ENCODE data around the gene IDH2.
A peak's percentile ranks its signal among the peaks of the same experiment; 100 is the strongest.

The IDH2 gene

GRCh38 chr15:90037511-90037860, 64.8 kb downstream of the IDH2 start:
- Histone ChIP-seq H3K79me2 (ENCODE audit: insufficient read depth, low read depth) (peaks cover 40% of the 10 kb centered on the region), H3K36me3 (ENCODE audit: insufficient read depth) (no peaks in the 10 kb centered on the region), H3K4me1 (ENCODE audit: low read depth, poor library complexity, severe bottlenecking) (peaks cover 59% of the 10 kb centered on the region), H3K9ac (no peak overlapping the region), H3K27ac (peak overlapping the region; percentile 50; the same call in 1 of the 2 replicates), H3K4me2 (peak overlapping the region; percentile 47; the same call in 1 of the 2 replicates), H4K20me1 (ENCODE audit: insufficient read depth) (no peaks in the 10 kb centered on the region), H3K4me3 (IDR thresholded peaks at IDR 0.05; ENCODE audit: insufficient read depth, low read depth, low read length) (no peak overlapping the region), H3K27me3 (ENCODE audit: insufficient read depth, low read depth) (no peaks in the 10 kb centered on the region), H2AFZ (ENCODE audit: low read depth) (no peak overlapping the region)
- TF ChIP-seq CTCF (conservative IDR thresholded peaks at IDR 0.05; ENCODE audit: low read depth, low read length), result no peak

GRCh38 chr15:90036806-90037510, 65.3 kb downstream of the IDH2 start:
- Histone ChIP-seq H3K4me2 (no peak overlapping the region), H3K4me3 (IDR thresholded peaks at IDR 0.05; ENCODE audit: insufficient read depth, low read depth, low read length) (no peak overlapping the region), H4K20me1 (ENCODE audit: insufficient read depth) (no peaks in the 10 kb centered on the region), H3K27me3 (ENCODE audit: insufficient read depth, low read depth) (no peaks in the 10 kb centered on the region), H2AFZ (ENCODE audit: low read depth) (no peak overlapping the region), H3K9ac (no peak overlapping the region), H3K27ac (peak overlapping the region; percentile 50; the same call in 1 of the 2 replicates), H3K79me2 (ENCODE audit: insufficient read depth, low read depth) (peaks cover 46% of the 10 kb centered on the region), H3K36me3 (ENCODE audit: insufficient read depth) (no peaks in the 10 kb centered on the region), H3K4me1 (ENCODE audit: low read depth, poor library complexity, severe bottlenecking) (peaks cover 64% of the 10 kb centered on the region)
- no peak for TF ChIP-seq CTCF (conservative IDR thresholded peaks at IDR 0.05; ENCODE audit: low read depth, low read length)

GRCh38 chr15:90036343-90036742, 65.9 kb downstream of the IDH2 start:
- H2AFZ ChIP-seq (ENCODE audit: low read depth), result no peak overlapping the region
- H3K27me3 ChIP-seq (ENCODE audit: insufficient read depth, low read depth), result no peaks in the 10 kb centered on the region
- H3K79me2 ChIP-seq (ENCODE audit: insufficient read depth, low read depth), result peaks cover 48% of the 10 kb centered on the region
- H4K20me1 ChIP-seq (ENCODE audit: insufficient read depth), result no peaks in the 10 kb centered on the region
- H3K27ac ChIP-seq, result no peak overlapping the region
- no peak overlapping the region for H3K4me3 ChIP-seq (IDR thresholded peaks at IDR 0.05; ENCODE audit: insufficient read depth, low read depth, low read length)
- peaks cover 67% of the 10 kb centered on the region for H3K4me1 ChIP-seq (ENCODE audit: low read depth, poor library complexity, severe bottlenecking)
- no peak overlapping the region for H3K9ac ChIP-seq
- no peak overlapping the region for H3K4me2 ChIP-seq
- TF ChIP-seq CTCF (conservative IDR thresholded peaks at IDR 0.05; ENCODE audit: low read depth, low read length), result no peak
- H3K36me3 ChIP-seq (ENCODE audit: insufficient read depth), result no peaks in the 10 kb centered on the region

GRCh38 chr15:90035840-90036230, 66.4 kb downstream of the IDH2 start:
- no peaks in the 10 kb centered on the region for H3K27me3 ChIP-seq (ENCODE audit: insufficient read depth, low read depth)
- no peak overlapping the region for H2AFZ ChIP-seq (ENCODE audit: low read depth)
- no peak overlapping the region for H3K4me2 ChIP-seq
- no peaks in the 10 kb centered on the region for H4K20me1 ChIP-seq (ENCODE audit: insufficient read depth)
- no peak overlapping the region for H3K4me3 ChIP-seq (IDR thresholded peaks at IDR 0.05; ENCODE audit: insufficient read depth, low read depth, low read length)
- H3K36me3 ChIP-seq (ENCODE audit: insufficient read depth), result no peaks in the 10 kb centered on the region
- H3K79me2 ChIP-seq (ENCODE audit: insufficient read depth, low read depth), result peaks cover 44% of the 10 kb centered on the region
- no peak overlapping the region for H3K9ac ChIP-seq
- TF ChIP-seq CTCF (conservative IDR thresholded peaks at IDR 0.05; ENCODE audit: low read depth, low read length), result no peak
- peaks cover 72% of the 10 kb centered on the region for H3K4me1 ChIP-seq (ENCODE audit: low read depth, poor library complexity, severe bottlenecking)
- H3K27ac ChIP-seq, result no peak overlapping the region
